GM18867 (cell line): Measurements from ENCODE around the gene PRR33.
"Not testable (repeated sequence)": the region's sequence is repeated elsewhere in the genome, so short reads cannot be mapped to it uniquely, and the experiment has no call there.

Experiments
- ATAC-seq: cut with Tn5 transposase; IDR thresholded peaks from one replicate; pipeline ENCODE4 v1.9.1; 2021; ENCODE audit warnings: mild to moderate bottlenecking, moderate library complexity; ENCODE audit not compliant: unreplicated experiment

PRR33 gene

DNA sequence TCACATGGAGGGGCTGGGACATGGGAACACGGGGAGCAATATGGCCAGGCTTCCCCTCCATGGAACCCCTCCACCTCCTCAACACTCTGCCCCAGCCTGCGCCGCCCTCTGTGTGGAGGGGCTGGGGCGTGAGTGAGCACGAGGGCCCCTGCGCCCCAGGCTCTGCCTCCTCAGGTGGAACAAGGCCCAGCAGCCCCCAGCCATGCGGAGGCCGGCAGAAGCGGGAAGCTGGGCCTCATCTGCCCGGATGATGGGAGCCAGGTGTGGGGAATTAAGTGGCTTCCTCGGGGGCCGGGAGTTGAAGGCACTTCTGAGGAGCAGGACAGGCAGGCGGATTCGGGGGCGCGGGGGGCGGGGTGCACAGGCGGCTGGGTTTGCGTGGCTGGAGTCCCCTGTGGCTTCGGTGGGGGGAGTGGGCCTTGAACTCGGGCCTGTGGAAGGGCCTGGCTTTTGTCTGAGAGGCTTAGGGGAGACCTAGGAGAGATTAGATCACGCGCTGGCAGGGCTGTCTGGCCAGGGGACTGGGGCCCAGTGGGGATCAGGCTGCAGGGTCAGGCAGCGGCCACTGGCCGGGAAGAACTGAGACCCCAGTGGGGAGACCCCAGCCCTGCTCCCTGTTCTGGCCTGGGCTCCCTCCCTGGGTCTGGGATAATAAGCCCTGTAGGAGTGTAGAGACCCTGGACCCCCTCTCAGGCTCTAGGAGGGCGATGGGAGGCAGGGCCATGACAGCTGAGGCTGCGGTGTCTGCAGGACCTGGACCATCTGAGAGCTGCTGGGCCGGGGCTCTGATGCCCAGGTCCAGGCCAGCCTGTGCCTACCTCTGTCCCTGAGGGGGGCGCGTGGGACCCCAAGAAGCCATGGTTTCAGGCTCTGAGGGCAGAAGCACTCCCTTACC is 13.3 kb downstream of the PRR33 start:
- no peak for ATAC-seq

GRCh38 chr11:1877211-1878136 is 14.2 kb downstream of the PRR33 start:
- ATAC-seq: no peak

DNA sequence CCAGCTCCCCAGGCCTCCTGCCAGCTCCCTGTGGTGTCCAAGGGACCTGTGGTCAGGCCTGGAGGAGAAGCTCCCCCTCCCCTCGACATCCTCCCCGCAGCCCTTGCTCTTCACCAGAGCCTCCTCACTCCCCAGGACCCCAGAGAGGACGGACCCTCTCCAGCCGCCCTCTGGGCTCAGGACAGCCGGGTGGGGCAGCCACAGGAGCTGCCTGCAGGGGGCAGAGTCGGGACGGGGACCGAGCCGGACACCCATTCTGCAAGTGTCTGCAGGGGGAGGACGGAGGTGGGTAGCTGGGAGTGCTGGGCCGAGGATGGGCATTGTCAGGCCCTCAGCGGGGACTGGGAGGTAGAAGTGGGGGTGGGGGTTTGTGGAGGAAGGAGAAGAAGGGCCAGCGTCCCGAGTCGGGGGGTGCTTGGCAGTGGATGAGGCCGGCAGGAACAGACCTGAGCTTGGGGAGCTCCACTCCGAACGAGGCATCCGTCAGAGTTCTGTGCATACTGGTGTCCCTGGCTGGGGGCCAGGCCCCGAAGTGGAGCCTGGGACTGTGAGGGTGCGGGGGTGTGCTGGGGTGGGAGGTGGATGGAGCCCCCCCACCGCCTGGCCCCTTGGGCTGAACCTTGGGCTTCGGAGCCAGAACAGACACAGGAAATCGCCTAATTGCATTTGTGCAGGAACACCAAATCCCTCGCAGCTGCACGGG is 15.2 kb downstream of the PRR33 start:
- no peak for ATAC-seq

- not testable (repeated sequence) for ATAC-seq
Observed at GRCh38 chr11:1875851-1876301, 15.8 kb downstream of the PRR33 start.

DNA sequence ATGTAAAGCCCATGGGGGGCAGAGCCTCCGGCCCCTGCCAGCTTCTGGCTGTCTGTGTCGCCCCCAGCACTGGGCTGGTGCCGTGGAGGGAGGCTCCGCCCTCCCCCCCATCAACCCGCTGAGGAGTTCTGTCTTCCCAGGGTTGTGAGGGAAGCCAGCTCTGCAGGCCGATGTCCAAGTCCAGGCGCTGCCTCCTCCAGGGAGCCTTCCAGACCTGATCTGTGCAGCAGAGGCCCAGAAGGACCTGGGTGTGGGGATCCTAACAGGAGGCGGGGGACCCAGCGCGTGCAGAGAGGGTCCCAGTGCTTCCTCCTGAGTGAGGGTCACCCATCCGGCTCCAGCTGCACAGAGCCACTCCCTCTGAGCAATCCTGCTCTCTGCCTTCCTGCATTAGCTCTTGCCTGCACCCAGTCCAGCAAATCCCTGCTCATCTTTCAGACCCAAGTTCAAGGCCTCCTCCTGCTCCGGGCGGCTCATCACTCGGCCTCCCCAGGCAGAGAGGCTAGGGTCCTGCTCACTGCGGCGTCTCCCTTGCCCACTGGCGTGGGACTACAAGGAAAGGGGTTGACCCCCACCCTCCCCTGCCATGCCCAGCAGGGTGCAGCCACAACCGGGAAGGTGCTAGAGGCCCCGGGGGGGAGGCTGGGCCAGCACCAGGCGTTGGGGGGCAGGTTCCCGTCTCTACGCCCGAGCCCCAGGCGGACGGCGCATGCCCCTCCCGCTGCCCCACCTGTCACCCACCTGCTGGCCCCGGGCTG is 16.4 kb downstream of the PRR33 start:
- ATAC-seq: no peak

DNA sequence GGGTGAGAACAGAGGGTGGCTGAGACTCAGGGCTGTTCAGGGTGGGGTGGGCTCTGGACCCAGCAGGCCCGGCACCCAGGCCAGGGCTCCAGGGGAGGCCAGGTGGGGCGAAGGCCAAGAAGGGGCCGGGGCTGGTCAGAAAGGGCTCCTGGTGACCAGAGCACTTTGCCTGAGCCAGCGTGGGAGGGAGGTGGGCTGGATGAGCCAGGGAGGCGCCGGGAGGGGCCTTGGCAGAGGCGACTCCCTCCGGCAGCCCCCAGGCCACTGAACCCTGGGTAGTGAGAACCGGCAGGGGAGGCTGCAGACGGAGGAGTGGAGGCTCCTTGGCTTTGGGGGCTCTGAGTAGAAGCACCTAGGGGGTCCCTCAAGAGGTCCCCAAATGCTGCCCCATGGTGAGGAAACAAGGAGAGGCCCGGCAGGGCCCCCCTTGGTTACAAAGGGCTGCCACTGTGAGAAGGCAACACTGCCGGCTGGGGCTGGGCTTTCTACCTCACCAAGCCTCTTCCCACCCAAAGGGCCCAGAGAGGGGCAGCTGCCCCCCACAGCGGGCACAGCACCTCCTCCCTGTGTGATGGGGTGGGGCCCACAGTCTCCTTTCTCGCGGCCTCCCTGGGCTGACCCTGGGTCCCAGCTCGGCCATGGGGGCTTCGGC is 17.1 kb downstream of the PRR33 start:
- not testable (repeated sequence) for ATAC-seq

- not testable (repeated sequence) for ATAC-seq
Observed at GRCh38 chr11:1873813-1874150, 17.9 kb downstream of the PRR33 start.

- ATAC-seq: no peak
Observed at GRCh38 chr11:1873048-1873812, 18.5 kb downstream of the PRR33 start.

- no peak for ATAC-seq
Observed at GRCh38 chr11:1872267-1872985, 19.3 kb downstream of the PRR33 start.

- ATAC-seq: no peak
Observed at GRCh38 chr11:1871531-1871930, 20.2 kb downstream of the PRR33 start.

DNA sequence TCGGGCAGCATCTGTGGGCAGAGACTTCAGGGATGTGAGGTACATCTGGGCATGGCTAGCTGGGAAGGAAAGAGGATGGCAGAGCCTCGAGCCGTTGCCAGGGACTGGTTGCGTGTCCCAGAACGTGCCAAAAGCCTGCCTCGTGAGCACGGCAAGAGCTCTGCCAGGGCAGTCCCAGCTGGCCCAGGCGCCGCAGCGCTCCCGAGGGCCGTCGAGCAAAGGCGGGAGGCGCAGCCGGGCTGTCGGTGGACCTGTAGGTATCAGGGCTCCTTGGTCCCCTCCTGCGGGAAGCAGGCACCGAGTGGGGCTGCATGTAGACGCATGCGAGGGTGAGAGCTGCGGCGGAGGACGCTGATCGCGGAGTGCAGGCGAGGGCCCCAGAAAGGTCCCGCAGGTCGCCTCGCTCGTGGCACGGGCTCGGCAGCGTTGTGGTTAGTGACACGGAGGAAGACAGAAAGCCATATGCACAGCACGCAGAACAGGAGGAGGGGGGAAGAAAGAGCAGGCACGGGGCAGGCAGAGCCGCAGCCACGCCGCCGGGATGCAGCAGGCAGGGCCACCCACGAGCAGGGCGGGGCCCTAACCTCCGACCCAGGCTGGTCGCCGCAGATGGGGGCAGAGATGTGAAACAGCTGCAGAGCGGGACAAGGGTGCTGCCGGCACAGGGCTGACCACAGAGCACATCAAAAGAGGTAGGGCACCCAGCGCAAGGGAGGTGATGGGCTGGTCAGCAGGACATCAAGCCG is 20.8 kb downstream of the PRR33 start:
- no peak for ATAC-seq

GRCh38 chr11:1870326-1870696 is 21.4 kb downstream of the PRR33 start:
- no peak for ATAC-seq

- no peak for ATAC-seq
Observed at GRCh38 chr11:1869427-1870325, 22.0 kb downstream of the PRR33 start.

DNA sequence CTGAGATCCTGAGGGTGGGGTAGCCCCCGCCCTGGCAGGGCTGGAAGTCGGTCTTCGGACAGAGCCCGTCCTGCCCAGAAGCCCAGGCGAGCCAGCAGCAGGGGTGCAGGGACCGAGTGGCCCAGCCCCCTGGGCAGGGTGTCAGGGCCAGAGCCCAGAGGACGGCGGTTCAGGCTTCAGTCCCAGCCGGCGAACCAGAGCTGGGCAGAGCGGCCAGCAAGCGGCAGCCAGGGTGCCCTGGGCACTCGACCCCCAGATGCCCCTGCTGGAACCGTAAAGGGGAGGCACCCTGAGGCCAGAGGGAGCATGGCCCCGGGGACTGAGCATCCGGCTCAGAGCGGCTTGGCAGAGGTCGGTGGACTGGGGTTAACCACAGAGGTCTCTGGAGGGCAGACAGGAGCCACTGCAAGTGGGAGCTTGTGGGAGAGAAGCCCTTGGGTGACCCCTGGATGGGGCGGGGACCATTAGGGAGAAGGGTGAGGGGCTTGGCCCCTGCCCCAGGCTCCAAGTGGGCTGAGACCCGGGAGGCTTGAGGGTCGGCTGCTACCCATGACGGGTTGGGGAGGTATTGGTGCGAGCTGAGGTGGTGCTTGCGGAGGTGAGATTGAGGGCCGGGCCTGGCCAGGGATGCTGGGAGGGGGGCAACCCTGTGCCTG is 22.9 kb downstream of the PRR33 start:
- ATAC-seq: no peak

DNA sequence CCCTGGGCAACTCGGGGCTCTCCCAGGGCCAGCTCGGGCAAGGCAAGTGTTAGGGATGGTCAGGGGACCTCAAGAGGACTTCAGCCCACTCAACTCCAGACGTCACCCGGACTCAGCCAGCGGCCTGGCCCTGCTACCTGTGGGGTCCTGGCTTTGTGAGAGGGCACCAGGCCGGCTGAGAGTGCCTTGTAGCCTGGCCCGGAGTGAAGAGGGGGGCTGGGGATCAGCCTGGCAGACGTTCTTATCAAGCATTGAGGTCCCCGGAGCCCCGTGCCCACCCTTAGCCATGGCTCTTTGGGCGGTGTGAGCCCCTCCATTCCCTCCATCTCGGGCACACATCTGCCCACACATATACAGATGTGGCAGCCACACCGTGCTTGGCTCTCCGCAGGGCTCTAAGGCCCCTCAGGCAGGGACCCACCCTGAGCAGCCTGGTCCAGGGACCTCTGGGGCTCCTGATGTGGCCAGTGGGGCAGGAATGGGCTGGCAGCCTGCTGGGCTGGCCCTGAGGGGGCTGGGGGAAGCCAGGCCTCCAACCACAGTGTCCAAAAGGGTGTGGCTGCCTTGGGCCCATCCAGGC is 23.5 kb downstream of the PRR33 start:
- no peak for ATAC-seq

DNA sequence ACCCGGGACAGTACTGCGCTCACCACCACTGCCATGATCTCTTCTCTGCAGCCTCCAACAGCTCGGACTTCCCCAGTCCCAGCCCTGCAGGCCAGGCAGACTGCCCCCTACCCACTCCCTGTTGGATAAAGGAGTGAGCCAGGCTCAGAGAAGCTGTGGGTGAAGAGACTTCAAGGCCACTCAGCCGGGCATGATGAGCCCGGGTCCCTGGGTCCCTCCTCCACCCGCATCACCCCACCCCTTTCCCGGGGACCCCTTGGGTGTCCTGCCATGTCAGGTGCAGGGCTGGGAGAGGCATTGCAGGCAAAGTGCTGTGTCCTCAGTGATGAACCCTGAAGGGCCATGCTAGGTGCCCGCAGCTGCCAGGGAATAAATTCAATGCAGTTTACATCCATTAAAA is 24.3 kb downstream of the PRR33 start:
- ATAC-seq: no peak
